ENCODE data around the gene COMMD9.

- TF ChIP-seq EZH2 (IDR thresholded peaks at IDR 0.05; ENCODE audit: insufficient read depth, poor library complexity, severe bottlenecking) (no peak), EZH2phosphoT487 (IDR thresholded peaks at IDR 0.05; ENCODE audit: insufficient read depth, low read depth) (no peak)
Measured at GRCh38 chr11:36254713-36255112, 34.5 kb downstream of the COMMD9 start.

Measured in GM23248 (cell line).